RWPE1 (cell line): ENCODE measurements around the gene MMD.
"Not testable (repeated sequence)": the region's sequence is repeated elsewhere in the genome, so short reads cannot be mapped to it uniquely, and the experiment has no call there.

Source experiments
- CTCF ChIA-PET: fragments of 350-600 bp; sonication (Branson Sonifier 250); formaldehyde crosslinking; extraction: SDS; loops from one replicate; lab custom pipeline; 2021; lab: Yijun Ruan, JAX
- POLR2A ChIA-PET: fragments of 400-600 bp; formaldehyde crosslinking; extraction: SDS; loops from one replicate; lab custom pipeline; 2020; ENCODE audit warnings: antibody characterized with exemption; ENCODE audit not compliant: low non-redundant PET; lab: Yijun Ruan, JAX
- DNase-seq: peaks from one replicate; pipeline ENCODE4 v3.0.0; 2012; ENCODE audit warnings: low spot score
- H3K27ac ChIP-seq: fragments of 450-650 bp; 2 replicates; pipeline ENCODE4 v1.5.1; 2017
- TF ChIP-seq, protein P1 (sequence below): fragments of 450-650 bp; conservative IDR thresholded peaks from 2 replicates; pipeline ENCODE4 v1.5.1; 2017; ENCODE audit warnings: low read depth, mild to moderate bottlenecking

Gene MMD, protein sequence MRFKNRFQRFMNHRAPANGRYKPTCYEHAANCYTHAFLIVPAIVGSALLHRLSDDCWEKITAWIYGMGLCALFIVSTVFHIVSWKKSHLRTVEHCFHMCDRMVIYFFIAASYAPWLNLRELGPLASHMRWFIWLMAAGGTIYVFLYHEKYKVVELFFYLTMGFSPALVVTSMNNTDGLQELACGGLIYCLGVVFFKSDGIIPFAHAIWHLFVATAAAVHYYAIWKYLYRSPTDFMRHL

DNA sequence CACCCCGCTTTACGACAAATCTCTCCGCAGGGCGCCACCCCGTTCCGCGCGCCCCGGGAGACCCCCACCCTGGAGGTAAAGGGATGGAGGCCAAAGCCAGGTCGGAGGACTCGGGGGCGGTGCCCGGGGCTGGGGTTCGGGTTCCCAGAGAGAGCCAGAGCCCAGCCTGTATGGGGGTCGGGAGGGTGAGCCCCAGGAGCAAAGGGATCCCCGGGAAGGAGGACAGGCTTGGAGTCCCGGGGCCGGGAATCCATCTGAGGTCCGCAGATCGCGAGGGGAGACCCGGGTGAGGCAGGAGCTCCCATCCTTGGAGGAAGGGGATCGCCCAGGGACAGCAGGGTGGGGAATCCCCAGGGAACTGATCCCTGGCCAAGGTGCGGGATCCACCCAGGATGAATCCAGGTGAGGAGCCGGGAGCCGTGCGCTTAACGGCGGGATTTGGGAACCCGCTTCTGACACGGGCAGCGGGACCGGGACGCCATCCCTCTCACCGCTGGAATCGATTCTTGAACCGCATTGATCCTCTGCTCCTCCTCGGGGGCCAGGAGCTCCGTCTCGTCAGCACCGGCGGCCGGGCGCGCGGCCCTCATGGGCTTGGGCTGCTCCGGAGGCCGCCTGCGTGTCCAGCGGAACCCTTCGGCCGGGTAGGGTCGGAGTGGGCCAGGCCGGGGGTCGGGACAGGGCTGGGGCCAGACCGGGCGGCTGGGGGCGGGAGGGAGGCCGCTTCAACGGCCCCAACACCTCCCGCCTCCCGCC is at the start of gene MMD:
Gene MMD (minus strand): TSS at position 657 of the 756 bp plus-strand sequence. CDS start 140 bp downstream, at position 517.
- ChIA-PET POLR2A (interaction anchor here (0.7 kb wide), 1 partner anchor 116 kb away, joined by 5 read pairs; no protein-coding TSS in a partner anchor), CTCF (interaction anchor here (0.7 to 1.0 kb wide), 2 partner anchors 78 to 93 kb away, joined by 3 to 4 read pairs; no protein-coding TSS in a partner anchor)
- DNase-seq, result peak; percentile 71
- TF ChIP-seq, protein P1, sequence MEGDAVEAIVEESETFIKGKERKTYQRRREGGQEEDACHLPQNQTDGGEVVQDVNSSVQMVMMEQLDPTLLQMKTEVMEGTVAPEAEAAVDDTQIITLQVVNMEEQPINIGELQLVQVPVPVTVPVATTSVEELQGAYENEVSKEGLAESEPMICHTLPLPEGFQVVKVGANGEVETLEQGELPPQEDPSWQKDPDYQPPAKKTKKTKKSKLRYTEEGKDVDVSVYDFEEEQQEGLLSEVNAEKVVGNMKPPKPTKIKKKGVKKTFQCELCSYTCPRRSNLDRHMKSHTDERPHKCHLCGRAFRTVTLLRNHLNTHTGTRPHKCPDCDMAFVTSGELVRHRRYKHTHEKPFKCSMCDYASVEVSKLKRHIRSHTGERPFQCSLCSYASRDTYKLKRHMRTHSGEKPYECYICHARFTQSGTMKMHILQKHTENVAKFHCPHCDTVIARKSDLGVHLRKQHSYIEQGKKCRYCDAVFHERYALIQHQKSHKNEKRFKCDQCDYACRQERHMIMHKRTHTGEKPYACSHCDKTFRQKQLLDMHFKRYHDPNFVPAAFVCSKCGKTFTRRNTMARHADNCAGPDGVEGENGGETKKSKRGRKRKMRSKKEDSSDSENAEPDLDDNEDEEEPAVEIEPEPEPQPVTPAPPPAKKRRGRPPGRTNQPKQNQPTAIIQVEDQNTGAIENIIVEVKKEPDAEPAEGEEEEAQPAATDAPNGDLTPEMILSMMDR, result no peak
- peak within 1 kb of the TSS; percentile 76 for H3K27ac ChIP-seq

DNA sequence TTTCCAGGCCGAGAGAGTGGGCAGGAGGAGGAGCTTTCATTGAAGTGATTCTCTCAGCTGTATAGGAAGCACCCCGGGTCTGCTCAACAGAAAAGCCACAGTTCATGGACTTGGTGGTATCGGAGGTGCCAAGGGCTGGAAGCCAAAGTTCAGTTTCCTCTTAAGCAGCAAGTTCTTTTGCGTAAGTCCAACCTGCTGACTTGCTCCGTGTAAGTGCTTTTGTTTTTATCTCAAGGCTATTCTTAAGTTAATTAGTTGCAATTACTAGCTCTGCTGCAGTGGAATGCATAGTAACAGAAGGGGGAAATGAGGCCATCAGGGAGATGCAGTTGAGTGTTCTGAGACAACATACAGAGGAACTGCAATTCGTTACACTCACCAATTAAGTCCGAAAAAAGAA is 45.0 kb upstream of the MMD start:
- CTCF ChIA-PET, result no interaction called here

DNA sequence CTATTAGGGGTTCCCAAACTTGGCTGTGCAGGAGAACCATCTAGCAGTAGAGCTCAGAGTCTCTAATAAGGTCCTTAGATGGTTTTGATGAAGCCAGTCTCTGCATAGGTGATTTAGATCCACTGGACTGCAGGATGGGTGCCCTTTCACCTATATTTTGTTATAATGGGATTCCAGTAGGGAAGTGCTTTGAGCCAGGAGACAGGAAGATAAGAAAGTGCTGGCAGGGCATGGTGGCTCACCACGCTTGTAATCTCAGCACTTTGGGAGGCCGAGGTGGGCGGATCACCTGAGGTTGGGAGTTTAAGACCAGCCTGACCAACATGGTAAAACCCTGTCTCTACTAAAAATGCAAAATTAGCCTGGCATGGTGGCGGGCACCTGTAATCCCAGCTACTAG is 44.1 kb upstream of the MMD start:
- CTCF ChIA-PET, DNase-seq, POLR2A ChIA-PET: not testable (repeated sequence)

More for the DNA sequence above, 45.0 kb upstream of the MMD start:
- DNase-seq, result no peak
- H3K27ac ChIP-seq, result no peak overlapping the region
- TF ChIP-seq, protein P1, result no peak
- POLR2A ChIA-PET, result interaction anchor here (0.7 kb wide), 1 partner anchor 18 kb away, joined by 3 read pairs; no protein-coding TSS in a partner anchor

DNA sequence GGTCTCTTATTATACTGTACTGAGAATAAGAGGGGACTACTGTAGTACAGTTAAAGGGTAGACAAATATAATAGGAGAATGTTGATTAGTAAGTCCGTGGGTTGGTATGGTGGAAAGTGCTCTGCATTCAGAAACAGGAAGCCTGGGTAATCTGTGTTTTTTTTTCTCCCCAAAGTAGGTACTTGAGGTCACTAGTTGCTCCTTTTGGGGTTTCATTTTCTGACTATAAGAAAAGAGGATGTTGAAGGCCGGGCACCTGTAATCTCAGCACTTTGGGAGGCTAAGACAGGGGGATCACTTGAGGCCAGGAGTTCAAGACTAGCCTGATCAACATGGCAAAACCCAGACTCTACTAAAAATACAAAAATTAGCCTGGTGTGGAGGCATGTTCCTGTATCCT is 42.0 kb upstream of the MMD start:
- DNase-seq, result no peak
- TF ChIP-seq, protein P1, result no peak
- ChIA-PET CTCF (no interaction called here), POLR2A (no interaction called here)
- no peak overlapping the region for H3K27ac ChIP-seq

More for the DNA sequence above, 44.1 kb upstream of the MMD start:
- not testable (repeated sequence) for H3K27ac ChIP-seq

DNA sequence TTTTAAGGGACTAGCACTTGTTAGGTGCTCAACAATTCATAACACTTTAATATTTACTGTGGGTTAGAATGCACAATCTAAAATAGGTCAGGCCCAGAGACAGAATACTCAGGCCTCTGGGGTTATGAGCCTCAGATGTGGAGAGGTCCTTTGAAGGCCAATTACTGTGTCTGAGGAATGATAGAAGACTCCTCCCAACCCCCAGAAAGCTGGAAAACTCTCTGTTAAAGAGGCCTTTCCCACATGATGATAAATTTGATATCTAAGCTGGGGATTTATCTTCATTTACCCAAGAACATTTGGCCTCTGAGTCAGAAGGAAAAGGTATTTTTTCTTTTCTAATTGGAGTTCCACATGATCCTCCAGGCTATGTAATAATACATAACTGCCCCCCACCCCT is 41.1 kb upstream of the MMD start:
- H3K27ac ChIP-seq, result no peak overlapping the region
- ChIA-PET CTCF (no interaction called here), POLR2A (no interaction called here)
- no peak for DNase-seq
- TF ChIP-seq, protein P1, result no peak

DNA sequence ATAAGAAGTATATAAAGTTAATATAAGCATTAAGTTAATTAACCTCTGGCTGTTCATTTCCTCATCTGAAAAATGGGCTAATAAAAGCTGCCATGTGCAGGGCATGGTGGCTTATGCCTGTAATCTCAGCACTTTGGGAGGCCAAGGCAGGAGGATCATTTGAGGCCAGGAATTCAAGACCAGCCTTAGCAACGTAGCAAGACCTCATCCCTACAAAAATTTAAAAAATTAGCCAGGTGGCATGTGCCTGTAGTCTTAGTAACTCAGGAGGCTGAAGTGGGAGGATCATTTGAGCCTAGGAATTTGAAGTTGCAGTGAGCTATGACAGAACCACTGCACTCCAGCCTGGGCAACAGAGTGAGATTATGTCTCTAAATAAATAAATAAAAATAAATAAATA is 40.6 kb upstream of the MMD start:
- ChIA-PET CTCF (no interaction called here), POLR2A (no interaction called here)
- DNase-seq, result no peak
- TF ChIP-seq, protein P1, result no peak
- H3K27ac ChIP-seq, result no peak overlapping the region

DNA sequence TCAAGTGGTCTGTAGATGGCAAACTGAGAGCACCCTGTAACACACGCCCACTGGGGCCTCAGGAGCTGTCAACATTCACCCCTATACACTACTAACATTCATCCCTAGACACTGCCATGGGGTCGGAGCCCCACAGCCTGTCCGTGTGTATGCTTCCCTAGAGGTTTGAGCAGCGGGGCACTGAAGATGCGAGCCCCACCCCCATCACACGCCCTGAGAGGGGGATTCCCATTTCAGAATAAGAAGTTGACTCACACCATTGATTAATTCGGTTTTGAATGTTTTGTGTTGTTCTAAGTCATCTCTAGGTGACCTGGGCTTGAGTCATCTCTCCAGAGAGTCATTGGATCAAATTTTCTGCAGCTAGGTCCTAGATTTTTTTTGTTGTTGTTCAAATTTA is 37.3 kb upstream of the MMD start:
- TF ChIP-seq, protein P1, result no peak
- H3K27ac ChIP-seq, result no peak overlapping the region
- POLR2A ChIA-PET, result no interaction called here
- DNase-seq, result peak; percentile 67
- CTCF ChIA-PET, result no interaction called here
